PC-3 (cell line): ENCODE measurements around the gene MAPK7.

Experiments used
- EZH2 ChIP-seq: fragments of 300-600 bp; sonication (generic); IDR thresholded peaks from one replicate; pipeline ENCODE4 v1.6.1; 2017; ENCODE audit warnings: antibody characterized with exemption, mild to moderate bottlenecking, low read length; ENCODE audit not compliant: unreplicated experiment
- TF ChIP-seq, protein P1 (sequence below): fragments of 300-600 bp; sonication (generic); conservative IDR thresholded peaks from 2 replicates; pipeline ENCODE4 v1.5.1; 2017; ENCODE audit warnings: antibody characterized with exemption, low read depth, mild to moderate bottlenecking, low read length

DNA sequence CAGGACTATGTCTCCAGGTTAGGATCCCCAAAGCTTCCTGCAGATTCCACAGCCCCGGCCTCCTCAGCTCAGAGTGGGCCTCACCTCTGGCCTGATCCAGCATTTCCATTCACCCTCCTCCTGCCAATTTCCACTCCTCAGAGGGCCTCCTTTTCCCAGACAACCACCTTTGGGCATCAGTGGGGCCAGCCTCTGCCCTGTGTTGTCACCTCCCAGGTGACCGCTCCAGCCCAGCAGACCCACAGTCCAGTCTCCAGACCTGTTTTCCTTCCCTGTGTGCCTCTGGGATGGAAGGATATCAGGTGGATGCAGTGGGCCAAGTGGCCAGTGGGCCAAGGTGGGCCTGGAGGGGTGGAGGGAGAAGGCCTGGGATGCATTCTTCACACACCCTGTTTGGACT, 48.5 kb upstream of the MAPK7 start:
- TF ChIP-seq EZH2 = no peak
- TF ChIP-seq, protein P1, sequence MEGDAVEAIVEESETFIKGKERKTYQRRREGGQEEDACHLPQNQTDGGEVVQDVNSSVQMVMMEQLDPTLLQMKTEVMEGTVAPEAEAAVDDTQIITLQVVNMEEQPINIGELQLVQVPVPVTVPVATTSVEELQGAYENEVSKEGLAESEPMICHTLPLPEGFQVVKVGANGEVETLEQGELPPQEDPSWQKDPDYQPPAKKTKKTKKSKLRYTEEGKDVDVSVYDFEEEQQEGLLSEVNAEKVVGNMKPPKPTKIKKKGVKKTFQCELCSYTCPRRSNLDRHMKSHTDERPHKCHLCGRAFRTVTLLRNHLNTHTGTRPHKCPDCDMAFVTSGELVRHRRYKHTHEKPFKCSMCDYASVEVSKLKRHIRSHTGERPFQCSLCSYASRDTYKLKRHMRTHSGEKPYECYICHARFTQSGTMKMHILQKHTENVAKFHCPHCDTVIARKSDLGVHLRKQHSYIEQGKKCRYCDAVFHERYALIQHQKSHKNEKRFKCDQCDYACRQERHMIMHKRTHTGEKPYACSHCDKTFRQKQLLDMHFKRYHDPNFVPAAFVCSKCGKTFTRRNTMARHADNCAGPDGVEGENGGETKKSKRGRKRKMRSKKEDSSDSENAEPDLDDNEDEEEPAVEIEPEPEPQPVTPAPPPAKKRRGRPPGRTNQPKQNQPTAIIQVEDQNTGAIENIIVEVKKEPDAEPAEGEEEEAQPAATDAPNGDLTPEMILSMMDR = no peak
